Measurements from ENCODE around the gene CRYBA1.
"Not testable (repeated sequence)": the region's sequence is repeated elsewhere in the genome, so short reads cannot be mapped to it uniquely, and the experiment has no call there.

Gene CRYBA1

DNA sequence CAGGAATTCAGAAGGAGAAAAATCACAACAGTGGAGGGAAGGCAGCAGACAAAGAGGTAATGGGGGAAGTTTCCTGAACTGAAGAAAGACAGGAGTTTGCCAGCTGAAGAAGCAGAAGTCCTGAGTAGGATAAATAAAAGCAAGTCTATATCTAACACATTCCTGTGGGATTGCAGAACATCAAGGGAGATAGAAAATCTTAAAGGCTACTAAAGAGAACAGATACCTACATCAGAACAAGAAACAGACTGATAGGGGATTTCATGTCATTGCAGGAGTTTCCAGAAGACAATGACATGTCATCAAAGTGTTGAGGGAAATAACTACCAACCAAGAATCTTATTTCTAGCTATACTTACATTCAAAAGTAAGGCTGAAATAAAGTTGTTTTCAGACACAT is 21.3 kb upstream of the CRYBA1 start:
- TF ChIP-seq POLR2AphosphoS5 (IDR thresholded peaks at IDR 0.05; ENCODE audit: borderline replicate concordance, low read depth, low read length) (no peak), FOXP2 (optimal IDR thresholded peaks at IDR 0.05; ENCODE audit: control extremely low read depth, extremely low read length, insufficient read depth) (no peak), EZH2 (IDR thresholded peaks at IDR 0.05) (no peak)
- H3K27ac ChIP-seq: no peak overlapping the region
- H3K36me3 ChIP-seq (ENCODE audit: insufficient read depth, low read length): no peaks in the 10 kb centered on the region
- H3K9ac ChIP-seq (ENCODE audit: insufficient read length): no peak overlapping the region
- no peak overlapping the region for H3K4me3 ChIP-seq
- DNase-seq (ENCODE audit: low read depth, low spot score): no peak
- no peaks in the 10 kb centered on the region for H3K9me3 ChIP-seq (ENCODE audit: low read depth, low read length)

DNA sequence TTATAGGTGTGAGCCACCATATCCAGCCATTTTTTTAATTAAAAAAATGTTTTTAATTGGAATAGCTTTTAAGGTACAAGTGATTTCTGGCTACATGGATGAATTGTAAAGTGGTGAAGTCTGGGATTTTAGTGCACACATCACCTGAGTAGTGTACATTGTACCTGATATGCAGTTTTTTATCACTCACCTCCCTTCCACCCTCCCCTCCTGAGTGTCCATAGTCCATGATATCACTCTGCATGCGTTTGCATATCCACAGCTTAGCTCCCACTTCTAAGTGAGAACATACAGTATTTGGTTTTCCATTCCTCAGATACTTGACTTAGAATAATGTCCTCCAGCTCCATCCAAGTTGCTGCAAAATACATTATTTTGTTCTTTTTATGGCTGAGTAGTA is 13.4 kb upstream of the CRYBA1 start:
- Histone ChIP-seq H3K4me3 (no peak overlapping the region), H3K9ac (ENCODE audit: insufficient read length) (no peak overlapping the region), H3K36me3 (ENCODE audit: insufficient read depth, low read length) (no peaks in the 10 kb centered on the region), H3K27ac (no peak overlapping the region), H3K9me3 (ENCODE audit: low read depth, low read length) (no peaks in the 10 kb centered on the region)
- no peak for TF ChIP-seq POLR2AphosphoS5 (IDR thresholded peaks at IDR 0.05; ENCODE audit: borderline replicate concordance, low read depth, low read length)
- no peak for TF ChIP-seq EZH2 (IDR thresholded peaks at IDR 0.05)
- TF ChIP-seq FOXP2 (optimal IDR thresholded peaks at IDR 0.05; ENCODE audit: control extremely low read depth, extremely low read length, insufficient read depth): no peak
- no peak for DNase-seq (ENCODE audit: low read depth, low spot score)

DNA sequence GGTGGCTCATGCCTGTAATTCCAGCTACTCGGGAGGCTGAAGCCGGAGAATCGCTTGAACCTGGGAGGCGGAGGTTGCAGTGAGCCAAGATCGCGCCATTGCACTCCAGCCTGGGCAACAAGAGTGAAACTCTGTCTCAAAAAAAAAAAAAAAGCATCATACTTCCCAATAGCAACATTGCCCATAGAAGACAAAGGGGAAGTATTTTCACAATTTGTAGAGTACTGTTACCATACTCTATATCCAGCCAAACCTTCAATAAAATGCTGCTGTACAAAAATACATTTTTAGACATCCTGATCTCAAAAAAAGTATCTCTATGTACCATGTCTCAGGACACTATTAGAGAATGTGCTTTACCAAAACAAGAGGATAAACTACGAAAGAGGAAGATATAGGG is 11.7 kb upstream of the CRYBA1 start:
- not testable (repeated sequence) for H3K9ac ChIP-seq (ENCODE audit: insufficient read length); H3K36me3 ChIP-seq (ENCODE audit: insufficient read depth, low read length); H3K4me3 ChIP-seq; H3K27ac ChIP-seq; H3K9me3 ChIP-seq (ENCODE audit: low read depth, low read length); DNase-seq (ENCODE audit: low read depth, low spot score)

DNA sequence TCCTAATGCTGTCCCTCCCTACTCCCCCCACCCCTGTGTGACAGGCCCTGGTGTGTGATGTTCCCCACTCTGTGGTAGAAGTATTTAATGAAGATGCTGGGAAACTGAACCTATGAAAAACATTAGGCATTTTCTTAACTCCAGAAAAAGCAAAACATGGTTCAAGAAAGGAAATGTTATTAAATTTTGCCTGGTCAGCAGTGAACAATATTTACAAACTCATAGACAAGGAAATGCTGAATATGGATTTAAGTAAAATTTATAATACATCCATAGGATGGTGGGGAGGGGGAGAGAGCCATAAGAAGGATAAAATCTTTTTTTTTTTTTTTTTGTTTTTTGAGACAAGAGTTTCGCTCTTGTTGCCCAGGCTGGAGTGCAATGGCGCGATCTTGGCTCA is 10.8 kb upstream of the CRYBA1 start:
- Histone ChIP-seq H3K9ac (ENCODE audit: insufficient read length) (no peak overlapping the region), H3K9me3 (ENCODE audit: low read depth, low read length) (no peaks in the 10 kb centered on the region), H3K36me3 (ENCODE audit: insufficient read depth, low read length) (no peaks in the 10 kb centered on the region), H3K4me3 (no peak overlapping the region), H3K27ac (no peak overlapping the region)
- TF ChIP-seq EZH2 (IDR thresholded peaks at IDR 0.05): no peak
- no peak for DNase-seq (ENCODE audit: low read depth, low spot score)

DNA sequence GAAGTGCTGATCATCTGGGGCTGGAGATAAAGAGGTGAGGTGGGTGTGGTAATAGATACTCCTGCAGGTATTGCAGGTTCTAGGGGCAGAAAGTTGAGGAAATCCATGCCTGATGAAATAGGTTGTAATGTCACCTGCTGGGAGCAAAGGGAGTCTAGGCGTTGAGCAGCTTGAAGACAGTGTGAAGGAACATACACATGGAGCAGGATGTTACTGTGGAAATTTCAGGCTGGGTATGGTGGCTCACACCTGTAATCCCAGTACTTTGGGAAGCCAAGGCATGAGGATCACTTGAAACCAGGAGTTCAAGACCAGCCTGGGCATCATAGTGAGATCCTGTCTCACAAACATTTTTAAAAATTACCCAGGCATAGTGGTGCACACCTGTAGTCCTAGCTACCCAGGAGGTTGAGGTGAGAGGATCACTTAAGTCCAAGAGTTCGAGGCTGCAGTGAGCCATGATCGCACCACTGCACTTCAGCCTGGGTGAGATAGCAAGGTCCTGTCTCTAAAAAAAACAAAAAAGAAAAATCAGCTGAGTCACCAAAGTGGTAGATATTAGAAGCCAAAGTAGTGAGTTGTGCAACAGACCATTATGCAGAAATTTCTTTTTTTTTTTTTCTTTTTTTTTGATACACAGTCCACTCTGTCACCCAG is 9.1 kb upstream of the CRYBA1 start:
- Histone ChIP-seq H3K4me3 (no peak overlapping the region), H3K9me3 (ENCODE audit: low read depth, low read length) (no peaks in the 10 kb centered on the region), H3K27ac (no peak overlapping the region), H3K36me3 (ENCODE audit: insufficient read depth, low read length) (no peaks in the 10 kb centered on the region), H3K9ac (ENCODE audit: insufficient read length) (no peak overlapping the region)
- DNase-seq (ENCODE audit: low read depth, low spot score): no peak
- TF ChIP-seq POLR2AphosphoS5 (IDR thresholded peaks at IDR 0.05; ENCODE audit: borderline replicate concordance, low read depth, low read length) (no peak), EZH2 (IDR thresholded peaks at IDR 0.05) (no peak), FOXP2 (optimal IDR thresholded peaks at IDR 0.05; ENCODE audit: control extremely low read depth, extremely low read length, insufficient read depth) (no peak)

DNA sequence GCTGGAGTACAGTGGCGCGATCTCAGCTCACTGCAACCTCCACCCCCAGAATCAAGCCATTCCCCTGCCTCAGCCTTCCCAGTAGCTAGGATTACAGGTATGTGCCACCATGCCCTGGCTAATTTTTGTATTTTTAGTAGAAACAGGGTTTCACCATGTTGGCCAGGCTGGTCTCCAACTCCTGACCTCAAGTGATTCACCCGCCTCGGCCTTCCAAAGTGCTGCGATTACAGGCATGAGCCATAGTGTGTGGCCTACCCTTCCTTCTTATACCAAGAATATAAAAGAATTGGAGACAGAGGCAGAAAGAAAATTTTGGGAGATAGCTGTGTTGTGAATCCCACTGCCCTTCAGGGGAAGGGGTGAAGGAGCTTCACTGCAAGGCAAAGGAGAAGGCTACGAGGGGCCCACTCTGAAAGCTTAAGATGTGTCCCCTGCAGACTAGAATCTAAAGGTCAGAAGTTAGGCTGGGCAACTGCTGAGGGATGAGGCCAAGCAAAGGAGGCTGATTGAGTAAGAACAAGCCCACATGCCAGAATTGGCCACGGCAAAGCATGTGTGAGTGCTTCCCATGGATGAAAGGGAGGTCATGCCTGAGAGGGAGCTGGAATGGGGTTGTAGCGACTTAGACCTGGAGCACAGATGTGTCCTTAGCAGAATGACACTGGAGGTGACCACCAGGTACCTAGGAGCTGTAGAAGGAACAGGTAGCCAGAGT is 8.4 kb upstream of the CRYBA1 start:
- no peak for DNase-seq (ENCODE audit: low read depth, low spot score)
- H3K9ac ChIP-seq (ENCODE audit: insufficient read length): no peak overlapping the region
- no peaks in the 10 kb centered on the region for H3K36me3 ChIP-seq (ENCODE audit: insufficient read depth, low read length)

DNA sequence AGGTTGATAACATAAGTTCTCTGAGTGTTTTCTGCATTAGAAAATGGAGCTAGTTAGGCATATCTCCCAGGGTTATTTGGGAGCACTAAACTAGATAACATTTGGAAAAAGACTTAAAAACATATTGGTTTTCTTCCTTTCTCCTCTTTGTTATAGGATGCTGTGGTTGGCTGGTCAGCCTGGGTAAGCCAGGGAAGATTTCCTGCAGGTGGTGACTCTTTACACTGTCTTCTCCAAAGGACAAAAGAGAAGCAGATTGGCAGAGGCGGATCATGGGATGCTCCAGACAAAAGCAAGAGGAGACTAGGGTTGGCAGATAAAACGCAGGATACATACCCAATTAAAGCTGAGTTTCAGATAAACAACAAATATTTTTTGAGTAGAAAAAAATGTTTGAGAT is 6.2 kb upstream of the CRYBA1 start:
- Histone ChIP-seq H3K9me3 (ENCODE audit: low read depth, low read length) (no peaks in the 10 kb centered on the region), H3K9ac (ENCODE audit: insufficient read length) (no peak overlapping the region), H3K36me3 (ENCODE audit: insufficient read depth, low read length) (no peaks in the 10 kb centered on the region), H3K4me3 (no peak overlapping the region), H3K27ac (no peak overlapping the region)
- no peak for DNase-seq (ENCODE audit: low read depth, low spot score)
- no peak for TF ChIP-seq POLR2AphosphoS5 (IDR thresholded peaks at IDR 0.05; ENCODE audit: borderline replicate concordance, low read depth, low read length)
- no peak for TF ChIP-seq EZH2 (IDR thresholded peaks at IDR 0.05)
- no peak for TF ChIP-seq FOXP2 (optimal IDR thresholded peaks at IDR 0.05; ENCODE audit: control extremely low read depth, extremely low read length, insufficient read depth)

More for the DNA sequence above, 8.4 kb upstream of the CRYBA1 start:
- H3K27ac ChIP-seq: no peak overlapping the region
- no peak for TF ChIP-seq FOXP2 (optimal IDR thresholded peaks at IDR 0.05; ENCODE audit: control extremely low read depth, extremely low read length, insufficient read depth)
- no peak for TF ChIP-seq EZH2 (IDR thresholded peaks at IDR 0.05)
- TF ChIP-seq POLR2AphosphoS5 (IDR thresholded peaks at IDR 0.05; ENCODE audit: borderline replicate concordance, low read depth, low read length): no peak
- no peak overlapping the region for H3K4me3 ChIP-seq
- no peaks in the 10 kb centered on the region for H3K9me3 ChIP-seq (ENCODE audit: low read depth, low read length)

DNA sequence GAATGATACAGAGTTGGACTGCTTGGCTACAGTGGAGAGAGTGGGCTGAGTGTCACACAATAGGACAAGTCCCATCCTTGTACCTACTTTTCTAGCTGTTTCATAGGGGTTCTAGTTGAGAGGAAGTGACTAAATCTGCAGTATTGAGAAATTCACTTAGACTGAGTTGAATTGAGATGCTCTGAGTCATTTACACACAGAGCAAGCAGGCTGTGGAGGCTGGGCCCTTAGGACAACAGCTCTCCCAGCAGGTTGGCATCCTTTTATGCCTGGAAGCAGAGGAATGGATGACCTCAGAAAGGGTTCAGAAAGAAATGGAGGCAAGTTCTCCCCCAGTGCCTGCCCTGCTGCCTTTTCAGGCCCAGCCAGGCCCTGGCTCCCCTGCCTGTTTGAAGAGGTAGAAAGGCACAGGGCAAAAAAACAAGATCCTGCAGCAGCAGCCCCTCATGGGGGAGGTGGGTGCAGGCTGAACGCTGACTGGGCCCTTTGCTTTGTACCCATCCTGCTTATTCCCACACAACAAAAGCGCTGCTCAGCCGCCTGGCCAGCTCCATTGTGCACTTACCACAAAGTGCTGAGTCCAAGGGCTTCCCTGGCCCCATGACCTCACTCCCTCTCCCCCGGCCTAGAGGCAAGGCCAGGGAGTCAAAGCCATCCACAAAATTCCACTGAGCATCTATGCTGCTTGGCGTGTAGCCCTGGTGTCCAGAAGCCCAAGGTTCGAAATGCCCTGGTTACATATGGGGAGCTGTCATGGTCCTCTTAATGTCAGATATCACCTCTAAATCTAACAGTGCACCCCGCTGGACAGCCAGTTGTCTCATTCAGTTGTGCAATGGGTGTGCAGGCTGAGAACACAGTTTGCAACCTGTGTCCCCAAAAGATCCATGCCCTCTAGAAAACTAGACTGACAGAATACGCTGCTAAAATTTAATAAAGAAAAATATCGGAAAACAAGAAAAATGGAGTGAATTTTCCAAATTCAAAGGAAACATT is 5.4 kb upstream of the CRYBA1 start:
- DNase-seq (ENCODE audit: low read depth, low spot score): no peak
- no peaks in the 10 kb centered on the region for H3K36me3 ChIP-seq (ENCODE audit: insufficient read depth, low read length)
- H3K4me3 ChIP-seq: no peak overlapping the region
- no peaks in the 10 kb centered on the region for H3K9me3 ChIP-seq (ENCODE audit: low read depth, low read length)
- H3K9ac ChIP-seq (ENCODE audit: insufficient read length): no peak overlapping the region
- H3K27ac ChIP-seq: no peak overlapping the region
- TF ChIP-seq EZH2 (IDR thresholded peaks at IDR 0.05): no peak
- no peak for TF ChIP-seq FOXP2 (optimal IDR thresholded peaks at IDR 0.05; ENCODE audit: control extremely low read depth, extremely low read length, insufficient read depth)
- TF ChIP-seq POLR2AphosphoS5 (IDR thresholded peaks at IDR 0.05; ENCODE audit: borderline replicate concordance, low read depth, low read length): no peak
